Panc1 (cell line): ENCODE measurements around the gene GPC6.

Experiments used
- CTCF ChIP-seq: fragments of 450-650 bp; IDR thresholded peaks from 2 replicates; pipeline ENCODE4 v1.5.1; 2017; ENCODE audit warnings: mild to moderate bottlenecking
- POLR2AphosphoS5 ChIP-seq: IDR thresholded peaks from 2 replicates; pipeline ENCODE4 v1.6.1; 2012; ENCODE audit warnings: mild to moderate bottlenecking, low read depth, low read length, moderate library complexity
- SIN3A ChIP-seq: IDR thresholded peaks from 2 replicates; pipeline ENCODE4 v1.6.1; 2012; ENCODE audit warnings: low read depth, mild to moderate bottlenecking, low read length, moderate library complexity, borderline replicate concordance; ENCODE audit not compliant: insufficient read depth
- TCF7L2 ChIP-seq: IDR thresholded peaks from 2 replicates; pipeline ENCODE4 v1.6.1; 2011; ENCODE audit warnings: mild to moderate bottlenecking, low read depth, low read length, inconsistent platforms

- no peak for TF ChIP-seq CTCF
- no peak for TF ChIP-seq TCF7L2
- no peak for TF ChIP-seq POLR2AphosphoS5
- TF ChIP-seq SIN3A = no peak
Measured at GRCh38 chr13:94114166-94114565, 887.6 kb downstream of the GPC6 start.
